GM21529 (cell line): ENCODE data around the gene EYA2.
"Not testable (repeated sequence)": the region's sequence is repeated elsewhere in the genome, so short reads cannot be mapped to it uniquely, and the experiment has no call there.

Experiments used
- ATAC-seq: cut with Tn5 transposase; IDR thresholded peaks from one replicate; pipeline ENCODE4 v1.9.1; 2021; ENCODE audit not compliant: unreplicated experiment

EYA2 gene

GRCh38 chr20:46894971-46895905 lies 595 bp downstream of the EYA2 start:
- ATAC-seq: no peak

DNA sequence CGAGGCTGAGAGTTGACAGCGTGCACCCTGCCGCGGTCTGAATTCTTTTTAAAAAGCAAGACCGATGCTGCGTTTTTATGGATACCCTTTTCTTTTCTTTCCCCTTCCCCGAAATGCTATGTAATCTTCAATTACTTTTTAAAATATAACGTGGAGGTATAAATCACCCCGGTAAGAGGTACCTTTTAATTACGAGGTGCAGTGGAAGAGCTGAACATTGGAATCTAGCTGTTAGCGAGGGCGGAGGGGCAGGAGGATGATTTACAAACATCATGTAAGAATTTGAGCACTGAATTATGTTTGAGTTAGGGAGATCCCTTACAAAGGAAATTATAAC lies 1.2 kb downstream of the EYA2 start:
- ATAC-seq: no peak

DNA sequence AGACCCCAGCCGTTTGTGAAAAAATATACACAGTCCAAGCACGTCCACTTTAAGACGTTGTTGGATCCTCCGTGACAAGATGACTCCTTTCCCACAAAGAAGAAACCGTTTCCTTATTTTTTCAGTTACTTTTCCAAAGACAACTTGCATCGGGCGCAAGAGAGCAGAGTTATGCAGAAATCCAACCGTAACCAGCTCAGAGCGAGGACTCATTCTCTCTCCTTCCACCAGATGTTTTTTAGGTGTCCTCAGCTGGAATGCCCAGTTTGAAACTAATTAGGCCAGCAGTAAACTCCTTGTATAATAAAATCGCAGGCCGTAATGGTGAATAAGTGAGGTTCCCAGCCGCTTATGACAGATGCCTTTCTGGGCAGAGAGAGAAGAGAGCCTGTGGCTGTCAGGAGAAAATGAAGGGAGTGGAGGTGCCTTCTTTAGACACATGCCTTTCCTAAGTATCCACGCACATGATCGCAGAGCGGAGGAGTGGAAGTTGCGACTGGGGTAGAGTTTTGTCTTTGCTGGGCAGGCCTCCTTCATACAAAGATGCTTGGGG lies 2.8 kb downstream of the EYA2 start:
- ATAC-seq: no peak

- no peak for ATAC-seq
Observed at GRCh38 chr20:46898423-46898822, 3.8 kb downstream of the EYA2 start.

DNA sequence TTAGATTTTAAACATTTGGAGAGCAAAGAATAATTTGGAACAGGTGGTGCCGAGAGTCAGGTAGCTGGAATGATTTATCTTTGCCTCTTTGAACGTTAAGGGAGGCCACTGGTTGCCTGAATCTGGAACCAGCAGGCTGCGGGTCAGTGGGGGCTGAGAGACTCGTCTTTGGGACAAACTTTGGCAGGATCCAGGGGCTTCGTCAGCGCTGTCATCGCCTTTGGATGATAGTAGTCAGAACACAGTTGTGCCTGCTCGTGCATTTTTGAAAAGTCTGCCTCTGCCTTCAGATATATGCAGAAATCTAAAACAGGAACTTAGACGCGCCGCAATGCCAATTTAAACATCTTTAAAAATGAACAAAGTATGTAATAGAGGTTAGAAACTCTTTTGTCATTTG lies 5.0 kb downstream of the EYA2 start:
- no peak for ATAC-seq

- no peak for ATAC-seq
Observed at GRCh38 chr20:46900086-46900485, 5.4 kb downstream of the EYA2 start.

DNA sequence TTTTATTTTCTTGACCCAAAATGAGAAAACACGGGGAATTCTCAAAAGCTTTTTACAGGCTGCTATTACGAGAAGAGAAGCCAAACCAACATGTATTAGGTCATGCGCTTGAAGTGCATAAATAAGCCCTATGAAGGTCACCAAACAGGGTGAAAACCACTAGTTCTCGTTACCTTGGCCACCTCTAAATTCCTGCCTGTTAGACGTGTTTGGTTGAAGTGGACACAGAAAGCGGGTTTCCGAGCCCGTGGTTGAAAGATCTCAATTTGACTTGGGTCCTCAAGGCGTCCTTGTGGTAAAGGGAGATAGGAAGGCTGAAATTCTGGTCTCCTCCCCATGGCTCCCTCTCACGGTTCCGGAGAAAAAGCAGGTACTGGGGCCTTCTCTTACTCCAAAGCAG lies 6.2 kb downstream of the EYA2 start:
- no peak for ATAC-seq

DNA sequence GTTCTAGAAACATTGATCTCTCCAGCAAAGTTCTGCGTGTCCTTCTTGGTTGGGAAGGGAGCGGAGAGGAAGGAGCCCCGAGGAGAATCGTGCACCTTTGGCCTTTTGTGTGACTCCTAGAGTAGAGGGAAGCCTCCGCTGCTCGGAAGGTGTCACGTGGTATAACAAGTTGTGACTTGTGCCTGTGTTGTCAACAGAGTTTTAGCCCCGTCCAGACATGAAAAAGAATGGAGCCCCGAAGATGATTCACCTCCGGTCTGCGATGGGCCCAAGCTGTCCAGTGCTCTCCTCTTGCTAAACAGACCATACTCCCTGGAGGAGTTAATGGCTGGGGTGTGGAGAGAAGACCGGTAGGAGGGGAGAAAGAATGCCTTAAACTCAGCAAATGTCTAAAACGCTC lies 7.0 kb downstream of the EYA2 start:
- ATAC-seq: no peak

GRCh38 chr20:46903256-46903655 lies 8.6 kb downstream of the EYA2 start:
- no peak for ATAC-seq

GRCh38 chr20:46903937-46904336 lies 9.3 kb downstream of the EYA2 start:
- no peak for ATAC-seq

- no peak for ATAC-seq
Observed at GRCh38 chr20:46905364-46906125, 10.9 kb downstream of the EYA2 start.

DNA sequence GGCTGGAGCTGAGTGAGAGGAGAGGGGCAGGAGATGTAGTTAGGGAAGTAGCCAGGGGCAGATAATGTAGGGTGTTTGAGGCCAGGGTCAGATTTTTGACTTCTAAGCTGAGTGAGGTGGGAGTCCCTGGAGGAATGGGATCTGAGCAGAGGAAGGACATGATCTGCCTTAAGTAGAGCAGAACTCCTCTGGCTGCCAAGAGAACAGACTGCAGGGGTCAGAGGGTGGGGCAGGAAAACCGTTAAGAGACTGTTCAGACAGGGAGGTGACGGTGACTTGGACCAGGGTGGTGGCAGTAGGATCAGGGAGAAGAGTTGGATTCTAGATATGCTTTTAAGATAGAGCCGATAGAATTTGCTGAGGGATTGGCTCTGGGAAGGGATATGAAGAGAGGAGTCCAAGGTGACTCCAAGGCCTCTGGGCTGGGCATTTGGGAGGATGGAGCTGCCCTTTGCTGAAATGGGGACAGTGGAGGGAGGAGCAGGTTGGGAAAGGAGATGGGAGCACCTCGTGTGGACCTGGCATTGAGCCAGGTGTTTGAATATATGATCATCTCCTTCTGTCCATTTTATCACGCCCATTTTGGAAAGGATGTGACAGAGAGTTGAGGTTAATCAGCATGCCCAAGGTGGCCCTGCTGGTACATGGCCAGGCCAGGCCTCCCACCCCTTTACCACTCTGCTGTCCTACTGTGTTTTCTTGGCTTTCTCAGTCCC lies 18.8 kb downstream of the EYA2 start:
- ATAC-seq: no peak

GRCh38 chr20:46914789-46915379 lies 20.2 kb downstream of the EYA2 start:
- ATAC-seq: no peak

DNA sequence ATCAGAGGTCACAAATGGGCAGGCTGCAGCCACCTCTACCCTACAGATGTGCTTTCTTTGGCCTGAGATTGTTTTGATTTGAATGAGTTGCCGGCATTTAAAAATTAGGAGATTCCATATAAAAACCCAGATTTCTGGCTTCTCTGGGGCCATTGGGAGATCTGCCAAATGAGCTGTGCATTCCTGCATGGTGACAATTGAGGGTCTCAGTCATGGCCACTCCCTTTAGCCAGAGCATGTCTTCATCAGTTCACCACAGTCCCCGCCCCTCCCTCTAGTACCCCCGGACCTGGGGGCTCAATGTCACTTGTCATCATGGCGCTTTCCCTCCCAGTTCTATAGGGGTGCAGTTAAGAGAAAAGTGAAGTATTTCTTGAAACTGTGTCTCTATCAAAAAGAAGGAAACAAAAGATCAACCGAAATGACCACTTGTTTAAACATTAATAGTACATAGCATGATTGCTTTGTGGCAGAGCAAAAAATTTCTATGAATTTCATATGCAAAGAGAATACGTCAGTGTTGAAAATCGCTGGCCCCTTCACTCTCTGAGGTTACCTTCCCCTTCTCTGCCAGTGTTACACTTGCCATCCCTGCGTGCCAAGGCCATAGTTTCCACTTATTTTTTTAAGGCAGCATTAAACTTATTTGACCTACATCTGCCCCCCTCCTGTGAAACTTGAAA lies 21.1 kb downstream of the EYA2 start:
- no peak for ATAC-seq

- no peak for ATAC-seq
Observed at GRCh38 chr20:46916258-46916603, 21.6 kb downstream of the EYA2 start.

GRCh38 chr20:46917155-46917554 lies 22.5 kb downstream of the EYA2 start:
- no peak for ATAC-seq

DNA sequence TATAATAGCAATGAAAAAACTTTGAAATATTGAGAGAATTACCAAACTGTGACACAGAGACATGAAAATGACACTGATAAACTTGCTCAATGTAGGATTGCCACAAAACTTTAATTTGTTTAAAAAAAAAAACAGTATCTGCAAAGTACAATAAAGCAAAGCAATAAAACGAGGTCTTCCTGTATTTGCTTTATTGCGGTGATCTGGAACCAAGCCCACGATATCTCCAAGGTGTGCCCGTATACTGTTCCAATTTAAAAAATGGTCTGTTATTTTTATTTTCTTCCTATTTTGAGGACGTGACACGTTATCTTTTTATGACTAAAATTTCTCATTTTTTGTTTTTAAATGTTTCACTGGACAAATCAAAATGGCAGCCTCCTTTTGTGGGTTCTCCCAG lies 25.5 kb downstream of the EYA2 start:
- ATAC-seq: no peak

DNA sequence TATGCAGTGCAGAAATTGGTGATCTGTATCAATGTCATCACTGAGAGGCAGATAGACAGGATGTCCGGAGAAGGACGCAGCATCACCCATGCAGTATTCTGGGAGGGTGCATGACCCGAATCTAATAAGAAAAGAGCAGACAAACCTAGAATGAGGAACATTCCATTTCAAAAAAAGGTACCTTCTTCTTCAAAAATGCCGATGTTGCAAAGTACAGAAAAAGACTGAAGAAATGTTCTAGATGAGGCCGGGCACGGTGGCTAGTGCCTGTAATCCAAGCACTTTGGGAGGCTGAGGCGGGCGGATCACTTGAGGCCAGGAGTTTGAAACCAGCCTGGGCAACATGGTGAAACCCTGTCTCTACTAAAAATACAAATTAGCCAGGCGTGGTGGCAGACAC lies 28.2 kb downstream of the EYA2 start:
- ATAC-seq: not testable (repeated sequence)

DNA sequence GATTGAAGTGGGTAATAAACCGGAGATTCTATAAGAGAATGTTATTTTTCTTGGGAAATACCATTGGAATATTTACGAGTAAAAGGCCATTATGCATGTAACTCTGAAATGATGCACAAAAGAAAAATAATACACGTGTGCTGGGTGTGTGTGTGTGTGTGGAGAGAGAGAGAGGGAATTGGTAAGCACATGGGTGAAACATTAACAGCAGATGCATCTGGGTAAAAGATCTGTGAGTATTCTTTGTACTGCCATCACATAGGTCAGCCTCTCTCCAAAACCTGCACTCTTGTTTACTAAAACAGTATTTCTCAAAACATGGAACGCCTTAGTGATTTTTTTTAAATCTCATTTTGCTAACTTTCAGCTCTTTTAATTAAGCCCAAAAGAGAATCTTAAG lies 28.9 kb downstream of the EYA2 start:
- ATAC-seq: no peak

- no peak for ATAC-seq
Observed at GRCh38 chr20:46928580-46929132, 34.0 kb downstream of the EYA2 start.
